C4-2B (cell line): ENCODE measurements around the gene RMP24.

Experiments
- CTCF ChIP-seq: fragments of 450-650 bp; conservative IDR thresholded peaks from 2 replicates; pipeline ENCODE4 v1.5.1; 2017; ENCODE audit warnings: mild to moderate bottlenecking
- ZFX ChIP-seq: fragments of 450-650 bp; IDR thresholded peaks from 2 replicates; pipeline ENCODE4 v1.6.1; 2017

DNA sequence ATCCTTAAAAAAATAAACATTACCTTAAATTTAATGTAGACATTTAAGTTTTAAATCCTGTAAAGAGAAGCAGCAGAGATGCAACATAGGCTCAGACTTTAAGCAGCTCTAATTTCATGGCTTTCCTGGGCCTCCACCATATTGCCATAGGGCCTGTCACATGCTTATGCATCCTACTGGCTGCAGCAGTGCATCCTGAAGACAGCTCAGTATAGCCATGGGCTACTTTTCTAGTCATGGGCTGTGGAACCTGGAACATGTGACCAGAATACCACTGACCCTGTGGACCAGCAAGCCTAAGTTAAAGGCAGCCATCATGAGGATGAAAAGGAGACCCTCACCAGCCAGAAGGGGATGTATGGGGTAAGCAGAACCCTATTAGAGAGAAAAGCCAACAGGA is 10.7 kb downstream of the RMP24 start:
- TF ChIP-seq CTCF (no peak), ZFX (no peak)
